Keratinocyte (primary cell): ENCODE results near the gene C16orf95.

Experiments used
- CTCF ChIP-seq, 3 experiments: IDR thresholded peaks in 1 of 3; conservative IDR thresholded peaks in 1 of 3; optimal IDR thresholded peaks in 1 of 3; 2 replicates in 2 of 3; 3 replicates in 1 of 3; pipeline versions ENCODE3 to v1.5.1; 2011; ENCODE audit warnings: low read length in 3 of 3, mild to moderate bottlenecking in 3 of 3, moderate library complexity in 2 of 3, control low read depth in 1 of 3, inconsistent platforms in 1 of 3; ENCODE audit not compliant: insufficient read depth in 2 of 3; ENCODE audit errors: extremely low read depth in 1 of 3
- EZH2 ChIP-seq: IDR thresholded peaks from one replicate; pipeline ENCODE4 v1.6.1; 2012; ENCODE audit warnings: inconsistent platforms, mild to moderate bottlenecking, low read length, moderate library complexity

- TF ChIP-seq CTCF (optimal IDR thresholded peaks at IDR 0.05 in 1 of 3, IDR thresholded peaks at IDR 0.05 in 1 of 3, conservative IDR thresholded peaks at IDR 0.05 in 1 of 3; ENCODE audit: extremely low read depth in 1 of 3, insufficient read depth in 2 of 3, low read length in 3 of 3) (no peak), EZH2 (no peak)
Measured at GRCh38 chr16:87327798-87328495, 10.8 kb upstream of the C16orf95 start.
